Midbrain (tissue), 1 donor: ENCODE results near the gene PSMG3.

Source experiments
- DNase-seq: peaks from one replicate; lab custom pipeline; 2025; lab: John Stamatoyannopoulos, UW

PSMG3 gene

GRCh38 chr7:1558181-1558811 lies 11.5 kb downstream of the PSMG3 start:
- DNase-seq, result no peak

DNA sequence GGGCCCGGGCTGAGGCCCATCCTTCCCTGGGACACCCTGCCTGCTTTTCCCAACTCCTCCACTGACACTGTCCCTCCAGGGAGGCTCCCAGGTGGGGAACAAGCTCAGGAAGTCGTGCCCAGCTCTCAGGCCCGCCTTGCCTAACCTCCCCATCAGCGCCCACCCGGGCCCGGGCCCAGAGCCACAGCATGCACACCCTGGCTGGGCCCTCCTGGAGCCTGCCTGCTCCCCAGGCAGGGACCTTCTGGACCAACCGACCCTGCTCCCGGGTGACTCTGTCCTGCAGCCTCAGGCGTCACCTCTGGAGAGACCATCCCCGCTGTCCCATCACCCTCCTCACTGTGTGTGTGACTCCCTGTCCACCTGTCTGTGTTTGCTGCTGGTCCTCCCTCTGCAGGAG lies 12.1 kb downstream of the PSMG3 start:
- DNase-seq, result no peak

GRCh38 chr7:1557006-1557405 lies 12.8 kb downstream of the PSMG3 start:
- DNase-seq, result no peak

DNA sequence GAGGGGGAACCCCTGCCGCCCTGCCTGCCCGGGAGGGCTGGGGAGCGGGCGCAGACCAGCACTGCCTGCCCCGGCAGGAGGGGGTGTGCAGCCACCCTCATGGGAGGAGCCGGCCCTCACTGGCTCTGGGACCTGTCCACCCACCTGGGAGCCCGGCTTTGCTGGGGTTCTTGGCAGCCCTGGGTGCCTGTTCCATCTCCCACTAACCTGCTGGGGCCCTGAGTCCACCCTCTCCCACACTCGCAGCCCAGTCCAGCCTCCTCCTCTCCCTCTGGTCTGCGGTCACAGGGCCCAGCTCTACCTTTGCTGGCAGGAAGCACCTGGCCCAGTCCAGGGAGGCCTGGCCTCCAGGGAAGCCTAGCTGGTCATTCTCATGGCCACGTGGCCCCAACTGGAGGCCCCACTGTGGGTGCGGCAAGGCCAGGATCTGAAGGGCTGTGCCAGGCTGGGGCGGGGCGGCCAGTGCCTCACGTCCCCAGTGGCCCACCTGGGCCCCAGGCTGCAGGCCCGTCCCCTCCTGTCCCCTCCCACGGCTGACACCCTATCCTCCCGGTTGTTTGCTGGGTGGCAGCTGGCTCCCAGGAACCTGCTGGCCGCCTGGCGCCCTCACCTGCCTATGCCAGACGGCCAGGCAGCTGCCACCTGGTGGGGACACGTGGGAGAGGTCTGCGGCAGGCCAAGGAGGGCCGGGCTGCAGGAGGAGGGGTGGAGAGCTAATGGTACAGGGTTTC lies 13.9 kb downstream of the PSMG3 start, which contains the start of gene TMEM184A:
Gene TMEM184A, minus strand, starts transcription at position 393 of the 731 bp plus-strand sequence. CDS start 721 bp downstream, outside the sequence.
- DNase-seq, result no peak

- DNase-seq, result no peak
Measured at GRCh38 chr7:1555046-1555812, 14.6 kb downstream of the PSMG3 start.

DNA sequence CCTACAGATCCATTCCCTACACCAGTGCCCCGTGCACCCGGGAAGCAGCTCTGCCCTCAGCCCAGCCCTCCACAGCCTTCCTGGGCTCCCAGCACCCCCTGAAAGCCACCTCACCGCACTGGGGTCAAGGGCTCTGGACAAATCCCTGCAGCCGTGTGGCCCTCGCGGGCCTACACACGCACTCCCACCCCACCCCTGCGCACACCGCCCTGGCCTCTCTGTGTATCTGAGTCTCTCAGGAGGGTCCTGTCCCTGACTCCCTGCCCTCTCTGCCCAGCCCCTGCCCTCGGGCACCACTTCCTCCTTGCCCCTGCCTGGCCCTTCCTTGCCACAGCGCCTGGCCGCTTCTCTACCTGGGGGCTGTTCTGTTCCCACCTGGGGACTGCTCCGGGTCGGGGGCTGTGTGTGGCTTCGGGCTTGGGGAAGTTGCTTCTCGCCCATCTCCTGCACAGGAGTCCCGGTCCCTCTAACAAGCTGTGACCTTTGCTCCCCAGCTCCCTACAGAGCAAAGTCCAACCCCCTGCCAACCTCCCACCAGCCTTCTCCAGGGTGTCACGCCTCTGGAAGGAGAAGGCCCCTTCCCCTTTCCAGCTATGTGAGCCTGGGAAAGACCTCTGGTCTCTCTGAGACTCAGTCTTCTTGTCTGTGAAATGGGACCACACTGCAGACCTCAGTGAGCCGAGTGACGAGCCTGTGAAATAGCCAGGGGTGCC lies 15.3 kb downstream of the PSMG3 start:
- DNase-seq, result no peak

GRCh38 chr7:1553512-1554210 lies 16.2 kb downstream of the PSMG3 start:
- no peak for DNase-seq

- no peak for DNase-seq
Measured at GRCh38 chr7:1552200-1552599, 17.6 kb downstream of the PSMG3 start.

GRCh38 chr7:1550846-1551155 lies 19.0 kb downstream of the PSMG3 start:
- DNase-seq, result no peak

GRCh38 chr7:1550005-1550845 lies 19.6 kb downstream of the PSMG3 start:
- no peak for DNase-seq

- no peak for DNase-seq
Measured at GRCh38 chr7:1549357-1550004, 20.4 kb downstream of the PSMG3 start.

DNA sequence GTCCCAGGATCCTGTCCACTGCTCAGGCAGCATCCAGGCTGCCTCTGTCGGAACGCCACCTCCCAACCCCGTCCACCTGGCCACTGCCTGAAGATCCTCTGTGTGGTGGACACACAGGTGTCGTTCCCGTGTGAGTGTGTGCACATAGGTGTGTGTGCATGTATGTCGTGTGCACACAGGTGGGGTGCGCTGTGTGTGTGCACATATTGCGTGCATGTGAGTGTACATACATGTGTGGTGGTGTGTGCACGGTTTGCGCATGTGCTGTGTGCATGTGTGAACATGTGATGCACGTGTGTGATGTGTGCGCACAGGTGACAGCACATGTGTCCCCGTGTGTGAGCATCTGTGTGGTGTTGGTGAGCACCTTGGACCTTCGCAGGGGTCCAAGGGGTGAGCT lies 20.9 kb downstream of the PSMG3 start:
- no peak for DNase-seq

DNA sequence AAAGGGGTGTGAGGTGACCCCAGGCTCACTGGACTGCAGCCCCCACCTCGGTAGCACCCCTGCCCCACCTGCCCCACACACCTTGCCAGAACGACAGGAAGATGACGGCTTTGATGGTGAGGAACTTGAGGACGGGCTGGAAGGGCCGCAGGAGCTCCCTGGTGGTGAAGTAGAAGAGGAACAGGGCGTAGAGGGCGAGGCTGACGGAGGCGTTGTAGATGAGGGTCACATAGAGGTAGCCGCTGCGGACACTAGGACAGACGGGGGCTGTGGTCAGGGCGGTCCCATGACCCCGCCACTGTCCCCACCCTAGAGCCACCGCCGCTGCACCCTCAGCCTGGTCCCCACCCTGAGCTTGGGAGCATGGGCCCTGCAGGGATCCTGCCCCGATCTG lies 21.4 kb downstream of the PSMG3 start:
- DNase-seq, result no peak

- DNase-seq, result no peak
Measured at GRCh38 chr7:1547777-1548437, 21.9 kb downstream of the PSMG3 start.

GRCh38 chr7:1546909-1547776 lies 22.7 kb downstream of the PSMG3 start:
- no peak for DNase-seq

- no peak for DNase-seq
Measured at GRCh38 chr7:1546274-1546908, 23.4 kb downstream of the PSMG3 start.

- no peak for DNase-seq
Measured at GRCh38 chr7:1545417-1546246, 24.2 kb downstream of the PSMG3 start.
